Mucosa of descending colon (tissue), 3 donors: ENCODE results near the gene AMZ2. TPM values are rescaled to one million over a fixed set of nuclear protein-coding genes. Genes with fewer than 3 reads are reported as not detected.
A peak's percentile ranks its signal among the peaks of the same experiment; 100 is the strongest.
"Not testable (repeated sequence)": the region's sequence is repeated elsewhere in the genome, so short reads cannot be mapped to it uniquely, and the experiment has no call there.

Source experiments
- ATAC-seq: fragments of 200-7000 bp; cut with Tn5 transposase; one replicate; pipeline ENCODE4 v1.9.1; 2020; ENCODE audit warnings: mild to moderate bottlenecking, moderate library complexity
- DNase-seq, 3 donors: peaks; one replicate each; pipeline ENCODE4 v3.0.0-alpha.2; 2020
- H3K36me3 ChIP-seq: fragments of 200-600 bp; one replicate; pipeline ENCODE4 v1.8.0; 2021; ENCODE audit warnings: low read depth, mild to moderate bottlenecking
- H3K4me1 ChIP-seq: fragments of 200-600 bp; one replicate; pipeline ENCODE4 v1.8.0; 2021; ENCODE audit warnings: low read depth, mild to moderate bottlenecking
- H3K4me3 ChIP-seq: fragments of 200-600 bp; one replicate; pipeline ENCODE4 v1.8.0; 2021; ENCODE audit warnings: mild to moderate bottlenecking
- H3K9me3 ChIP-seq: fragments of 200-600 bp; one replicate; pipeline ENCODE4 v1.8.0; 2021; ENCODE audit warnings: mild to moderate bottlenecking
- CTCF ChIP-seq: fragments of 200-600 bp; IDR thresholded peaks from one replicate; pipeline ENCODE4 v1.8.0; 2022; ENCODE audit warnings: antibody characterized with exemption, mild to moderate bottlenecking
- intact Hi-C, 2 donors: fragments of 100-400 bp; cut with DNase I in 1 of 2; cut with micrococcal nuclease in 1 of 2; formaldehyde crosslinking; loops; one replicate each; pipeline versions ENCODE4 v1.11.0 to v1.11.1; 2022; cut with DNase I, micrococcal nuclease
- total RNA-seq, 3 donors: library from RNA; stranded (reverse); fragmentation: NEBNext Ultra II Directional in 2 of 3; extraction: Animal tissue kit (Norgen Biotek cat#: 25700) in 2 of 3; gene quantifications; one replicate each; pipeline versions ENCODE4 v1.2.1 to v1.2.4, GENCODE V29; 2021 to 2023
- donor health status: DM: no; HTN: no; CAD: no; lungs with moderate emphysema.
- donor health status: DM: no; HTN: no; CAD: no.
- donor health status: DM: no; HTN: yes; CAD: no.

AMZ2 gene
- total RNA-seq, 3 donors from 2014 or later: 38.0 to 72.0 (median 44.6) TPM

- DNase-seq (no peak), ATAC-seq (no peak)
- Histone ChIP-seq H3K4me3 (no peak overlapping the region), H3K36me3 (no peaks in the 10 kb centered on the region), H3K4me1 (peaks cover 11% of the 10 kb centered on the region), H3K9me3 (no peaks in the 10 kb centered on the region)
- TF ChIP-seq CTCF: no peak
- intact Hi-C loops: no loop called here
Observed at GRCh38 chr17:68248891-68249290, 1.0 kb downstream of the AMZ2 start.

GRCh38 chr17:68249354-68249765, 1.5 kb downstream of the AMZ2 start:
- no peak for TF ChIP-seq CTCF
- intact Hi-C loops: no loop called here
- H3K4me1 ChIP-seq: peaks cover 11% of the 10 kb centered on the region
- no peaks in the 10 kb centered on the region for H3K9me3 ChIP-seq
- no peaks in the 10 kb centered on the region for H3K36me3 ChIP-seq
- DNase-seq (no peak), ATAC-seq (no peak)
- H3K4me3 ChIP-seq: no peak overlapping the region

- H3K4me1 ChIP-seq, H3K36me3 ChIP-seq, intact Hi-C loops, H3K9me3 ChIP-seq, H3K4me3 ChIP-seq, DNase-seq: not testable (repeated sequence)
- ATAC-seq: peak; percentile 45
Observed at GRCh38 chr17:68253426-68253825, 5.6 kb downstream of the AMZ2 start.

GRCh38 chr17:68255151-68255550, 7.3 kb downstream of the AMZ2 start:
- ATAC-seq (no peak), DNase-seq (no peak)
- H3K4me1 ChIP-seq: peaks cover 5% of the 10 kb centered on the region
- H3K36me3 ChIP-seq: no peaks in the 10 kb centered on the region
- no peak overlapping the region for H3K4me3 ChIP-seq
- H3K9me3 ChIP-seq: no peaks in the 10 kb centered on the region
- intact Hi-C loops: no loop called here
- TF ChIP-seq CTCF: no peak

- DNase-seq (no peak), ATAC-seq (no peak)
- TF ChIP-seq CTCF: no peak
- Histone ChIP-seq H3K36me3 (no peaks in the 10 kb centered on the region), H3K4me1 (peaks cover 5% of the 10 kb centered on the region), H3K9me3 (no peaks in the 10 kb centered on the region), H3K4me3 (no peak overlapping the region)
- intact Hi-C loops: no loop called here
Observed at GRCh38 chr17:68255731-68256538, 8.1 kb downstream of the AMZ2 start.

GRCh38 chr17:68256701-68257100, 8.9 kb downstream of the AMZ2 start:
- H3K4me1 ChIP-seq, H3K9me3 ChIP-seq, ATAC-seq, H3K4me3 ChIP-seq, DNase-seq, H3K36me3 ChIP-seq, intact Hi-C loops: not testable (repeated sequence)
